ENCODE results near the gene EMID1.

- TF ChIP-seq EZH2 (IDR thresholded peaks at IDR 0.05) (no peak), EZH2phosphoT487 (IDR thresholded peaks at IDR 0.05) (no peak)
Measured at GRCh38 chr22:29263791-29264276, 58.1 kb downstream of the EMID1 start.

Data from neural progenitor cell (in vitro differentiated cells).